ENCODE results near the gene PDHX.
"Not testable (repeated sequence)": the region's sequence is repeated elsewhere in the genome, so short reads cannot be mapped to it uniquely, and the experiment has no call there.

Gene PDHX

GRCh38 chr11:34916015-34916842, at the start of gene PDHX, which contains the start of gene APIP:
Gene PDHX (plus strand): TSS chr11:34916618. CDS start chr11:34916656, 38 bp downstream.
Gene APIP (minus strand): TSS chr11:34916379. CDS start chr11:34916284, 95 bp downstream.
- peak; percentile 97 for DNase-seq (ENCODE audit: low spot score)

GRCh38 chr11:34869425-34869824, 47.0 kb upstream of the PDHX start:
- DNase-seq (ENCODE audit: low spot score) = peak; percentile 13

GRCh38 chr11:34870548-34871196, 45.7 kb upstream of the PDHX start:
- DNase-seq (ENCODE audit: low spot score) = no peak

- no peak for DNase-seq (ENCODE audit: low spot score)
Measured at GRCh38 chr11:34874202-34874601, 42.2 kb upstream of the PDHX start.

GRCh38 chr11:34877375-34877975, 38.9 kb upstream of the PDHX start:
- DNase-seq (ENCODE audit: low spot score) = no peak

- DNase-seq (ENCODE audit: low spot score) = no peak
Measured at GRCh38 chr11:34881900-34882299, 34.5 kb upstream of the PDHX start.

GRCh38 chr11:34886609-34887008, 29.8 kb upstream of the PDHX start:
- DNase-seq (ENCODE audit: low spot score) = no peak

- DNase-seq (ENCODE audit: low spot score) = no peak
Measured at GRCh38 chr11:34887260-34887659, 29.2 kb upstream of the PDHX start.

- DNase-seq (ENCODE audit: low spot score) = peak; percentile 6
Measured at GRCh38 chr11:34890089-34890488, 26.3 kb upstream of the PDHX start.

GRCh38 chr11:34890812-34891211, 25.6 kb upstream of the PDHX start:
- peak; percentile 39 for DNase-seq (ENCODE audit: low spot score)

GRCh38 chr11:34891611-34892010, 24.8 kb upstream of the PDHX start:
- DNase-seq (ENCODE audit: low spot score) = no peak

- DNase-seq (ENCODE audit: low spot score) = no peak
Measured at GRCh38 chr11:34893416-34893815, 23.0 kb upstream of the PDHX start.

GRCh38 chr11:34896191-34896590, 20.2 kb upstream of the PDHX start:
- DNase-seq (ENCODE audit: low spot score) = not testable (repeated sequence)

- DNase-seq (ENCODE audit: low spot score) = no peak
Measured at GRCh38 chr11:34897171-34897870, 19.1 kb upstream of the PDHX start.

GRCh38 chr11:34898474-34898873, 17.9 kb upstream of the PDHX start:
- DNase-seq (ENCODE audit: low spot score) = no peak

- DNase-seq (ENCODE audit: low spot score) = no peak
Measured at GRCh38 chr11:34899633-34900016, 16.8 kb upstream of the PDHX start.

- DNase-seq (ENCODE audit: low spot score) = peak; percentile 20
Measured at GRCh38 chr11:34904421-34904955, 11.9 kb upstream of the PDHX start.

- no peak for DNase-seq (ENCODE audit: low spot score)
Measured at GRCh38 chr11:34905666-34906065, 10.8 kb upstream of the PDHX start.

GRCh38 chr11:34907934-34908593, 8.4 kb upstream of the PDHX start:
- DNase-seq (ENCODE audit: low spot score) = no peak

GRCh38 chr11:34909415-34909814, 7.0 kb upstream of the PDHX start:
- no peak for DNase-seq (ENCODE audit: low spot score)

GRCh38 chr11:34909955-34910354, 6.5 kb upstream of the PDHX start:
- DNase-seq (ENCODE audit: low spot score) = no peak

- DNase-seq (ENCODE audit: low spot score) = no peak
Measured at GRCh38 chr11:34910817-34911216, 5.6 kb upstream of the PDHX start.

All from NAMALWA (cell line).